Astrocyte of the hippocampus (primary cell): Measurements from ENCODE around the gene ZNF226.
"Not testable (repeated sequence)": the region's sequence is repeated elsewhere in the genome, so short reads cannot be mapped to it uniquely, and the experiment has no call there.

Experiments
- DNase-seq: peaks from one replicate; pipeline ENCODE4 v3.0.0; 2011; ENCODE audit warnings: low read depth, low spot score

Gene ZNF226

GRCh38 chr19:44212250-44212865, 47.5 kb downstream of the ZNF226 start, which contains the start of gene ZNF227:
Gene ZNF227, plus strand, starts transcription at chr19:44212532. Its CDS starts 5,261 bp downstream, at chr19:44217793.
- peak; percentile 98 for DNase-seq

- peak; percentile 35 for DNase-seq
Measured at GRCh38 chr19:44212866-44213346, 48.0 kb downstream of the ZNF226 start.

- not testable (repeated sequence) for DNase-seq
Measured at GRCh38 chr19:44219926-44220325, 55.0 kb downstream of the ZNF226 start.

GRCh38 chr19:44220761-44221160, 55.9 kb downstream of the ZNF226 start:
- not testable (repeated sequence) for DNase-seq

- not testable (repeated sequence) for DNase-seq
Measured at GRCh38 chr19:44221291-44221690, 56.4 kb downstream of the ZNF226 start.
